GM12801 (cell line): Measurements from ENCODE around the gene NAV3.

ENCODE experiments used
- CTCF ChIP-seq: IDR thresholded peaks from one replicate; pipeline ENCODE4 v1.5.1; 2011; ENCODE audit warnings: control low read depth; ENCODE audit not compliant: insufficient read length; ENCODE audit errors: extremely low read depth

NAV3 gene

GRCh38 chr12:78002878-78003277 is 172.2 kb downstream of the NAV3 start:
- TF ChIP-seq CTCF = no peak

- TF ChIP-seq CTCF = no peak
Observed at GRCh38 chr12:78004249-78005093, 173.8 kb downstream of the NAV3 start.

- TF ChIP-seq CTCF = no peak
Observed at GRCh38 chr12:78005094-78005492, 174.4 kb downstream of the NAV3 start.

GRCh38 chr12:78007173-78007572 is 176.5 kb downstream of the NAV3 start:
- no peak for TF ChIP-seq CTCF

- TF ChIP-seq CTCF = no peak
Observed at GRCh38 chr12:78009031-78009430, 178.3 kb downstream of the NAV3 start.

GRCh38 chr12:78018171-78018910 is 187.6 kb downstream of the NAV3 start:
- no peak for TF ChIP-seq CTCF

- TF ChIP-seq CTCF = no peak
Observed at GRCh38 chr12:78018939-78019338, 188.2 kb downstream of the NAV3 start.
